IPS DF 6.9 (cell line): ENCODE measurements around the gene VWA8.
"Not testable (repeated sequence)": the region's sequence is repeated elsewhere in the genome, so short reads cannot be mapped to it uniquely, and the experiment has no call there.

Source experiments
- DNase-seq: peaks from one replicate; pipeline ENCODE4 v3.0.0-alpha.2; 2013; ENCODE audit warnings: low read depth, low spot score
- H3K27ac ChIP-seq: one replicate; pipeline ENCODE4 v1.5.1; 2013; ENCODE audit warnings: low read length, control low read depth
- H3K27me3 ChIP-seq: 2 replicates; pipeline ENCODE4 v1.6.1; 2013; ENCODE audit warnings: mild to moderate bottlenecking, low read length; ENCODE audit not compliant: control insufficient read depth, insufficient read depth
- H3K36me3 ChIP-seq: 2 replicates; pipeline ENCODE4 v1.6.1; 2013; ENCODE audit warnings: low read length; ENCODE audit not compliant: control insufficient read depth, insufficient read depth
- H3K4me1 ChIP-seq: 2 replicates; pipeline ENCODE4 v1.6.1; 2013; ENCODE audit warnings: low read length; ENCODE audit not compliant: control insufficient read depth, insufficient read depth
- H3K4me3 ChIP-seq: 2 replicates; pipeline ENCODE4 v1.5.1; 2013; ENCODE audit warnings: mild to moderate bottlenecking, low read length
- H3K9me3 ChIP-seq: 2 replicates; pipeline ENCODE4 v1.6.1; 2013; ENCODE audit warnings: low read length, inconsistent platforms; ENCODE audit not compliant: control insufficient read depth, insufficient read depth
- WGBS: extraction: QIAGEN DNeasy Blood & Tissue Kit; methylation state at CpG from one replicate; pipeline ENCODE4 v1.1.7; 2013; ENCODE audit warnings: mixed read lengths, missing lambda C conversion rate; ENCODE audit not compliant: insufficient read length, insufficient coverage; 5-methylcytosine and 5-hydroxymethylcytosine counted together

VWA8 gene

GRCh38 chr13:41579881-41580280, 381.0 kb downstream of the VWA8 start:
- no peaks in the 10 kb centered on the region for H3K36me3 ChIP-seq
- DNase-seq, result no peak
- no peaks in the 10 kb centered on the region for H3K4me1 ChIP-seq
- no peaks in the 10 kb centered on the region for H3K27me3 ChIP-seq
- no peak overlapping the region for H3K4me3 ChIP-seq
- no CpG with 5 or more reads among the region's 6 CpGs for WGBS
- no peak overlapping the region for H3K27ac ChIP-seq
- no peaks in the 10 kb centered on the region for H3K9me3 ChIP-seq

GRCh38 chr13:41579168-41579567, 381.7 kb downstream of the VWA8 start:
- H3K4me3 ChIP-seq, result no peak overlapping the region
- no peaks in the 10 kb centered on the region for H3K4me1 ChIP-seq
- no peak overlapping the region for H3K27ac ChIP-seq
- H3K36me3 ChIP-seq, result no peaks in the 10 kb centered on the region
- DNase-seq, result no peak
- H3K9me3 ChIP-seq, result no peaks in the 10 kb centered on the region
- WGBS, result no CpG with 5 or more reads among the region's 6 CpGs
- H3K27me3 ChIP-seq, result no peaks in the 10 kb centered on the region

- Histone ChIP-seq H3K9me3 (no peaks in the 10 kb centered on the region), H3K4me1 (no peaks in the 10 kb centered on the region; the same call in 1 of the 2 replicates), H3K27ac (no peak overlapping the region), H3K36me3 (no peaks in the 10 kb centered on the region), H3K27me3 (no peaks in the 10 kb centered on the region), H3K4me3 (no peak overlapping the region)
- no peak for DNase-seq
- no CpG with 5 or more reads among the region's 5 CpGs for WGBS
Measured at GRCh38 chr13:41578371-41578770, 382.5 kb downstream of the VWA8 start.

- H3K4me3 ChIP-seq, result no peak overlapping the region
- no peaks in the 10 kb centered on the region; the same call in 1 of the 2 replicates for H3K4me1 ChIP-seq
- WGBS, result no CpG with 5 or more reads among the region's 4 CpGs
- no peak overlapping the region for H3K27ac ChIP-seq
- no peaks in the 10 kb centered on the region for H3K36me3 ChIP-seq
- H3K9me3 ChIP-seq, result no peaks in the 10 kb centered on the region
- no peak for DNase-seq
- H3K27me3 ChIP-seq, result no peaks in the 10 kb centered on the region
Measured at GRCh38 chr13:41577436-41577835, 383.5 kb downstream of the VWA8 start.

- H3K27ac ChIP-seq, DNase-seq, H3K4me1 ChIP-seq, H3K36me3 ChIP-seq, H3K27me3 ChIP-seq, H3K4me3 ChIP-seq, H3K9me3 ChIP-seq: not testable (repeated sequence)
- WGBS, result no CpG with 5 or more reads among the region's 19 CpGs
Measured at GRCh38 chr13:41573640-41574039, 387.3 kb downstream of the VWA8 start.

- not testable (repeated sequence) for DNase-seq, H3K9me3 ChIP-seq, H3K4me3 ChIP-seq, H3K27me3 ChIP-seq, H3K4me1 ChIP-seq, H3K36me3 ChIP-seq, H3K27ac ChIP-seq
- WGBS, result no CpG with 5 or more reads among the region's 33 CpGs
Measured at GRCh38 chr13:41571817-41572340, 389.0 kb downstream of the VWA8 start.

- WGBS, result no CpG with 5 or more reads among the region's 3 CpGs
- no peaks in the 10 kb centered on the region for H3K9me3 ChIP-seq
- no peaks in the 10 kb centered on the region; the same call in 1 of the 2 replicates for H3K36me3 ChIP-seq
- H3K27ac ChIP-seq, result no peak overlapping the region
- DNase-seq, result no peak
- no peaks in the 10 kb centered on the region; the same call in 1 of the 2 replicates for H3K4me1 ChIP-seq
- no peaks in the 10 kb centered on the region for H3K27me3 ChIP-seq
- H3K4me3 ChIP-seq, result no peak overlapping the region
Measured at GRCh38 chr13:41568972-41569351, 391.9 kb downstream of the VWA8 start.

GRCh38 chr13:41568143-41568971, 392.6 kb downstream of the VWA8 start:
- no peak for DNase-seq
- Histone ChIP-seq H3K27ac (no peak overlapping the region), H3K36me3 (no peaks in the 10 kb centered on the region; the same call in 1 of the 2 replicates), H3K4me1 (no peaks in the 10 kb centered on the region), H3K27me3 (no peaks in the 10 kb centered on the region), H3K4me3 (no peak overlapping the region), H3K9me3 (no peaks in the 10 kb centered on the region)
- WGBS, result no CpG with 5 or more reads among the region's 9 CpGs

- Histone ChIP-seq H3K27ac (no peak overlapping the region), H3K4me1 (no peaks in the 10 kb centered on the region), H3K4me3 (no peak overlapping the region), H3K9me3 (no peaks in the 10 kb centered on the region), H3K36me3 (no peaks in the 10 kb centered on the region; the same call in 1 of the 2 replicates), H3K27me3 (no peaks in the 10 kb centered on the region)
- no CpG with 5 or more reads among the region's 2 CpGs for WGBS
- DNase-seq, result no peak
Measured at GRCh38 chr13:41567363-41567762, 393.5 kb downstream of the VWA8 start.

- no CpG with 5 or more reads among the region's 6 CpGs for WGBS
- Histone ChIP-seq H3K4me3 (no peak overlapping the region), H3K9me3 (no peaks in the 10 kb centered on the region), H3K27me3 (no peaks in the 10 kb centered on the region), H3K36me3 (no peaks in the 10 kb centered on the region; the same call in 1 of the 2 replicates), H3K4me1 (no peaks in the 10 kb centered on the region), H3K27ac (no peak overlapping the region)
- no peak for DNase-seq
Measured at GRCh38 chr13:41565846-41566245, 395.1 kb downstream of the VWA8 start.

- H3K27me3 ChIP-seq, result no peaks in the 10 kb centered on the region
- no peaks in the 10 kb centered on the region; the same call in 1 of the 2 replicates for H3K36me3 ChIP-seq
- H3K4me1 ChIP-seq, result no peaks in the 10 kb centered on the region
- DNase-seq, result no peak
- no peaks in the 10 kb centered on the region for H3K9me3 ChIP-seq
- no peak overlapping the region for H3K4me3 ChIP-seq
- H3K27ac ChIP-seq, result no peak overlapping the region
- no CpG with 5 or more reads among the region's 3 CpGs for WGBS
Measured at GRCh38 chr13:41565216-41565615, 395.7 kb downstream of the VWA8 start.
